ENCODE measurements around the gene SLC22A23. TPM values are rescaled to one million over a fixed set of nuclear protein-coding genes. Genes with fewer than 3 reads are reported as not detected.

Gene SLC22A23
- total RNA-seq, 4 donors from 2014 or later = 9.0 to 25.1 (median 13.9) TPM

- TF ChIP-seq CTCF (IDR thresholded peaks at IDR 0.05; ENCODE audit: low read depth) = no peak
Measured at GRCh38 chr6:3366596-3367413, 90.0 kb downstream of the SLC22A23 start.

DNA sequence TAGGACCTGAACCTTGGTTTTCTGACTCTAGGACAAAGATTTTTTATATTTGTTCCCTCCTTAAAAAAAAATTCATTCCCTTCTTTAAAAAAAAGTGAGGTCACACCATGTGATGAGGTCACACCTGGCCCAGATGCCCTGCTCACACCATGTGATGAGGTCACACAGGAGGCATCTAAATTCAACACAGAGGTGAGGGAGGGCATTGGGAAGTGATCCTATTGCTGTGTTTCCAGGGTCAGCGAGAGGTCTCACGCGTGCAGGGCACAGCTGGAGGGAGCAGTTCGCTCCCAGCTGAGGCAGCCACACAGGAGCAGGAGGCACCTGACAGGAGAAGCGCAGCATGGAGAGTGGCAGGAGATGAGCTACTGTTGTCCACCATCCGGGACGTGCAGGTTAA lies 92.5 kb downstream of the SLC22A23 start:
- no peak for TF ChIP-seq CTCF (IDR thresholded peaks at IDR 0.05; ENCODE audit: low read depth)

- no peak for TF ChIP-seq CTCF (IDR thresholded peaks at IDR 0.05; ENCODE audit: low read depth)
Measured at GRCh38 chr6:3363296-3364025, 93.4 kb downstream of the SLC22A23 start.

DNA sequence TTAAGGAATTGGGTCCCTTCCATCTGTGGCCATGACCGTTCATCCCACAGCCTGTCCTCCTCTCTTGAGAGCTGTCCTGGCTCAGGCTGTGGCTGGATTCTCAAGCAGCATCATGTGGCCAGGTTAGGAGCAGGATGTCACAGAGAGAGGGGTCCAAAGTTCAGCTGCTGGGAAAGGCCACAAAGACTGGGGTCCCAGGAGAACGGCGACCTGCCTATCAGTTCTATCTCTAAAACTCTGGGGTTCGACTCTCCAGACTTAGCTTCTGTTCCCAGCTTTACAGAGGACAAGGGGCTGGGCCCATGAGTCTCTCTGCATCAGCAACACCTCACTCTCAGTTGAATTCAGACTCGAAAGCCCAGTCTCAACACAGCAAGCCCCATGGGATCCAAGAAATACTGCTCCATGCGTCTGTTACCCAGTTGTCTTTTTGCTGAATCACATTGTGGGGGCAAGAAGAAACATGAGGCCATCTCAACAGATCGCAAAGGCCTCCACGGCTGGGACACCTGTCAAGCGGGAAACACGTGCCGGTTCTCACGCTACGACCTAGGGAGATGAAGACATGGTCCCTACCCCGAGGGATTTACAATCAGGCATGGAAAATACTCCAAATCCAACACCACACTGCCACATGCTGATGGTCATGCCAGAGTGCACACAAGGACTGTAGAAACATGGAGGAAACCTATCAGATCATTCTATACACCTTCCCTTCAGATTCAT lies 95.4 kb downstream of the SLC22A23 start:
- no peak for TF ChIP-seq CTCF (IDR thresholded peaks at IDR 0.05; ENCODE audit: low read depth)

DNA sequence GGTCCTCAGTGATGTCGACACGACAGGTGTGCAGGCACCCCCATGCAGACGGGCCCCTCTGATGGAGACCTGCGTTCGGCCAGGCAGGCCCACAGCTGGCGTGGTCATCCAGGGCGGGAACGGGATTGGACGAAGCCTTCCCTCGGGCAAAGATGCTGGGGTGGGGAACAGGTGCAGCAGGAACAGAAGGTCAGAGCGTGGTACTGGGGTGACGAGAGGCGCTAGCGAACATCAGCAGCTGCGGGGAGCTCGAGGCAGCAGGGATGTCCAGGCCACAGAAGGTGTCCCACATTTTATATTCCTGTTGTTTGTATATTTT lies 96.2 kb downstream of the SLC22A23 start:
- TF ChIP-seq CTCF (IDR thresholded peaks at IDR 0.05; ENCODE audit: low read depth) = no peak

DNA sequence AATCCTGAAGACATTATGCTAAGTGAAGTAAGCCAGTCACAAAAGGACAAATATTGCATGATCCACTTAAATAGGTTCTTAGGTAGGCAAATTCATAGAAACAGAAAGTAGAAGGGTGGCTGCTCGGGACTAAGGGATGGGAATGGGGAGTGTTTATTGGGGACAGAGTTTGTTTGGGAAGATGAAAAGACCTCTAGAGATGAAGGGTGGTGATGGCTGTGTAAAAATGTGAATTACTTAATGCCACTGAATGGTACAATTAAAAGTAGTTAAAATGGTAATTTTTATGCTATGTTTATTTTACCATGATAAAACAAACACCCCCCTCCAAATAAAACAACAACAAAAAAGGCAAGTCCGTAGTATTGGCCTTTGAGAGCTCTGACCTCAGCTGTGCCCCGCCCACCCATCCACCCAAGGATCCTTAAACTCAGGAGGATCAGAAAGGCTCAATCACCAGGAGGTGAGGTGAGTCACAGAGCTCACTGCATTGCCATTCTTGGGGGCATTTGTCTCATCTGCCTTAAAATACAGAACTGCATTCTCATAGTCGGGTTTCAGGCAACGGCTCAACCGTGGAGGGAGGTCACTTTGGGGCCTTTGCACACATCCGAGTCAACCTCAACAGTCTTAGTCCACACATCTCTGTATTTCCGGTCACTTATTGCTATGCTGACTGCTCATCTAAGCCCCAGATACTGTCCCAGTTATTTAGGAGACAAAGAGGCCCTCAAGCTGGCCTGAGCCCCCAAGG lies 96.7 kb downstream of the SLC22A23 start:
- no peak for TF ChIP-seq CTCF (IDR thresholded peaks at IDR 0.05; ENCODE audit: low read depth)
